HG03442 (cell line): ENCODE results near the gene CLEC18B.
A peak's percentile ranks its signal among the peaks of the same experiment; 100 is the strongest.
"Not testable (repeated sequence)": the region's sequence is repeated elsewhere in the genome, so short reads cannot be mapped to it uniquely, and the experiment has no call there.

Experiments
- ATAC-seq: cut with Tn5 transposase; IDR thresholded peaks from one replicate; pipeline ENCODE4 v1.9.1; 2021; ENCODE audit warnings: mild to moderate bottlenecking, moderate library complexity; ENCODE audit not compliant: unreplicated experiment

Gene CLEC18B

DNA sequence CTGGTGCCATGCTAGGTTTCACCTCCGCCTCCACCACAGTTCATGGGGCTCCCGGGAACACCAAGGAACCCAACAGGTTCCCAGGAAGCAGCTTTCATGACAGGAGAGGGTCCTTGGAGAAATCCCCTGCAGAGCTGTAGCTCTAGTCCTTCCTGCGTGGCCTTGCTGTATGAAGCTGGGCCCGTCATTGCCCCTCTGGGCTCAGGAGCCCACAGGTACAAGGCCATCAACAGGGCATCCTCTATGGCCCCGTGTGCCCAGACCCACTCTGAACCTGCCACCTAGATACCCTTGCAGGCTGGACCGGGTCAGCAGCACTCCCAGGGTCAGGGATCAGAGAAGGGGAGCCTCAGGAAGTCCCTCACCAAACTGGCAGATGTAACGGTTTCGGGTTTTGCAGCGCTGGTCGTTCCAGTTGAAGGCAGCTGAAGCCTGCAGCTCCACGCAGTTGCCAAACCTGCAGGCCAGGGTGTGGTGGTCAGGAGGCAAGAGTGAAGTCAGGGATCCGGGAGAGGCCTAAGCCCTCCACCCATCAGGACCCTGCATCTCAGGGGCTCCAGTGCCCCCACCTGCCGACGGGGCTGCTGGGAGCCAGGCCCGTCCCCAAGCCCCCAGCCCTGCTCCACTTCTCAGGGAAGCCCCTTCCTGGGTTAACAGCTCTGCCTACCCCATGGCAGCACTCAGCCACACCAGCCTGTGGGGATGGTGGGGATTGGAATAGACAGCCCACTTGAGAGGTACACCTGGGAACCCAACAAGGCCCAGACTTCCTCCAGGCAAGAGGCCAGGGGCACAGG is 11.9 kb downstream of the CLEC18B start:
- ATAC-seq = not testable (repeated sequence)

DNA sequence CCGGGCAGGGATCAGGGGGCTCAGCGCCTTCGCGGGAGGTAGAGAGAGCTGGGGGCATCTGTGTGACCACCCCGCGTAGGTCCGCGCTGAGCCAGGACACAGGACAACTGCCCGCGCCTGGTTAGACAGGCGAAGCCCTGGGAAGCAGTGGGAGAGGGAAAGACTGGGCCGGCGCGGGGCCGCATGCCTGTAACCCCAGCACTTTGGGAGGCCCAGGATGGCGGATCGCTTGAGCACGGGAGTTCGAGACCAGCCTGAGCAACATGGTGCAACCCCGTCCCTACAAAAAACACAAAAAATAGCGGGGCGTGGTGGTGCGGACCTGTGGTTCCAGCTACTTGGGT is 13.9 kb downstream of the CLEC18B start:
- ATAC-seq = not testable (repeated sequence)

DNA sequence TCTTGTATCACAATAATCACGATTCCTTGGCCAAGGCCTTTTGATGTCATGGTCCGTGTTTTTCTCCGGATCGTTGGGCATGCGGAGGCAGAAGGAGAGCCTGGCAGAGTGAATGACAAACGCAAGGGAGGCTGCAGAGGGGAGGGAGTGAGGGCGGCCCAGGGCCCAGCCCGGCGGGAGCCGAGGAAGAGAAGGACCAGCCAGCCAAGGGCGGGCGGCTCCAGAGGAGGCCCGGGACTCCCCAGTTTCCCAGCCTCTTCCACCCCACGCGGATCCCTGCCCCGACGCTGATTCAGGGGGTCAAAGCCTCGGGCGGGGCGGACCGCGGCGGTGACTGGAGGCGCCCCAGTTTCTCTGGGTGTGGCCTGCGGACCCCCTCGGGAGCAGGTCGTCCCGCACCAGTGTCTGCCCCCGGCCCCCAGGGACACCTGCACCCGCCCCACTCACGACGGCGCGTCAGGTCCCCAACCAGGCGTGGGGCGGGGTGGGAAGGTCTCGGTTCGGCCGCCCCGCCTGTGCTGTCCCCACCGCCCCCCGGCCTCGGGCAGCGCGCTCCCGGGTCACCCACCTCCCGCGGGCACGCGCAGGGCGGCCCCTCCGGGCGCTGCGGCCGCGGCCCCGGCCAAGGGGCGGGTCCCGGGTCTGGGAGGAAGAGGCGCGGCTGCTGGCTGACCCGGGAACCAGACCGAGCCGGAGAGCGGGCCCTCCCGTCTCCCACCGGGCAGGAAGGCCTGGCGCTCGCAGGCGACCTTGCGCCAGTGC is 14.5 kb downstream of the CLEC18B start:
- ATAC-seq = not testable (repeated sequence)

DNA sequence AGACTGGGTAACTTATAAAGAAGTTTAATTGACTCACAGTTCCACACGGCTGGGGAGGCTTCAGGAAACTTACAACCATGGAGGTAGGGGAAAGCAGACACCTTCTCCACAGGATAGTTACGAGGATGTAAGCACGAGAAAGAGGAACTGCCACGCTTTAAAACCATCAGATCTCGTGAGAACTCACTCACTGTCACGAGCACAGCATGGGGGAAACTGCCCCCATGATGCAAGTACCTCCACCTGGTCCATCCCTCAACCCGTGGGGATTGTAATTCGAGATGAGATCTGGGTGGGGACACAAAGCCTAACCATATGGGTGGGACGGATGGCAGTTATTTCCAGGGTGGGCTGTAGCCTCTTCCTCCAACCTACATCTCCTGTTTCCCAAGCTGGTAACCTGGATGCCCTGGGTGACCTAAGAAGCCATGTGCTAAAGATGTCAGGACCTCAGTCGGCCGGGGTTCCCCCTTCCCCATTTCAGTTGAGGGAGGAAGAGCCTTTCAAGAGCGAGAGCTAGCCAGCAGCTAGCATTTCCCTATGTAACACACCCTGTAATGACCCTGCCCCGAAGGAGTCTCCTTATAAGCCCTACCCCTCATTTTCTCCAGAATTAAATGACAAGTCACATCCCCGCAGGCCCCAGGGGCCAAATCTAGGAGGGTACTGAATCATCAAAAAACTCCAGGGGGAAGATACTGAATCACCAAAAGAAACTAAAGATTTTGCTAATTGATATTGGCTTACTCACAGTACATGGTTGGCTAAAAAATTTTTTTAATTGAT is 16.9 kb downstream of the CLEC18B start:
- not testable (repeated sequence) for ATAC-seq

DNA sequence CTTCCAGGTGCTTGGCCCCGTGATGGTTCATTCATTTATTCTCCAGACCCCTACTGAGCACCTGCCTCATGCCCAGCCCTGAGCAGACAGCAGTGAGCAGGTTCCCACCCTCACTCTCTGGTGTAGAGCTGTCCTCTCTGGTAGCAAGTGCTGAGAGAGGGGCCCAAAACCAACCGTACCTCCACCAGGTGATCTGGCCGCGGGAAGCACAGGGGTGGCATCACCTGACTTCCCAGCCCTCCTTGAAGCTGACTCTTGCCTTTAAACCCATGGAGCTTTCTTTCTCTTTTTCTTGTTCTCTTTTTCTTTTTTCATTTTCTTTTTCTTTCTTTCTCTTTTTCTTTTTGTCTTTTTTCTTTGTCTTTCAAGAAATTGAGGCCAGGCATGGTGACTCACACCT is 21.0 kb downstream of the CLEC18B start:
- not testable (repeated sequence) for ATAC-seq

DNA sequence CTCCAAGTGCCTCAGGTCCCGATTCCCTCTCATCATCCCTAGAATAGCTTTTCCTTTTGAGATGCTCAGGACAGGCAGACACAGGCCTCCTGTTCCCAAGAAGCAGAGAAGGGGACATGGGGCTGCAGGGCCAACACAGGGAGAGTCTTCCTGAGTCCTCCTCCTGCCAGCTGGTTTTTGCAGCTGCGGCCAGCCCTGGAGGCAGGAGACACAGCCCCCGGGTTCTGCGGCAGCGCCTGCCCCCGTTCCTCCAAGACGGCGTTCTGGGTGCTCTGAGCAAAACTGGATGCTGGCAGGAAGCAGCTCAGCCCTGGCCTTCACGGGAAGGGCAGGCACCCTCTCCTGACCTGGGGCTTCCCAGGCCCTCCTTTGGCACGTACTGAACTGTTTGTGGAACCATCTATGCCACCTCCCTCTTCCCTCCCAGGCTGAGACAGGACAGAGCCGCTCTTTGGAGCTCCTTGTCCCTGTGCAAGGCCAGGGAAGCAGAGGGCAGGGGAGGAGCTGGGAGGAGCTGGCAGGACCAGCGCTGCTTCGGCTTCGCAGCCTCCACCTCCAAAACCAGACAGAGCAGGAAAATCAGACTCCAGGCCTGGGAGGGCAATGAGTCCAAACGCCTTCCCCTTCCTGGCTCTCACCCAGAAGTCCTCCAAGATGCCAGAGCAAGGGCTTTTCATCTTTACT is 22.9 kb downstream of the CLEC18B start:
- ATAC-seq = not testable (repeated sequence)

DNA sequence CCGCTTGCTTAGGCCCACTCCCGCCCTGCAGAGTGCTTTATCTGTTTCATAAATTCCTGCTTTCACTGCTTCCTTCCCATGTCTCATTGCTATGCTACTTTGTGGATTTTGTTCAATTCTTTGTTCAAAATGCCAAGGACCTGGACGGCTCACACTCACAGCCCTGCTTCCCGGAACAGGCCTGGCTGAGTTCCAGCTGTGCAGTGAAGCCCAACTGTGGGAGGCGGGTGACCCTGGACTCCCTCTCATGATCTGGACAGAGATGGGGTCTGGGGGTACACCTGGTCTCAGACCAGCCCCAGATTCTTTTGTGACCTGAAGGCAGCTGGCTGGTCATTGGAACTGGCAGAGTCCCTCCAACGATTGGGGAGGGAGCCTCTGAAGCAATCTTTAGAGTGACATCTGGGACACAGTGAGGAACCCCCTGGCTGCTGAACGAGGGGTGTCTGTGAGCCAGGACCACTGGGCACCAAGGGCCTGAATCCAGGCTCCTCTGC is 24.7 kb downstream of the CLEC18B start:
- ATAC-seq = not testable (repeated sequence)

DNA sequence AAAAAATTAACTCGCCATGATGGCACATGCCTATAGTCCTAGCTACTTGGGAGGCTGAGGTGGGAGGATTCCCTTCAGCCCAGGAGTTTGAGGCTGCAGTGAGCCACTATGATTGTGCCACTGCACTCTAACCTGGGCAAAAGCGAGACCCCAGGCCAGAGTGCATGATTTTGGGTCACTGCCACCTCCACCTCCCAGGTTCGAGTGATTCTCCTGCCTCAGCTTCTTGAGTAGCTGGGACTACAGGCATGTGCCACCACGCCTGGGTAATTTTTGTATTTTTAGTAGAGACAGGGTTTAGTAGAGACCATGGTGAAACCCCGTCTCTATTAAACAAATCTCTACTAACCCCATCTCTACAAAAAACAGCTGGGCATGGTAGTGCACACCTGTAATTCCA is 26.7 kb downstream of the CLEC18B start:
- not testable (repeated sequence) for ATAC-seq

DNA sequence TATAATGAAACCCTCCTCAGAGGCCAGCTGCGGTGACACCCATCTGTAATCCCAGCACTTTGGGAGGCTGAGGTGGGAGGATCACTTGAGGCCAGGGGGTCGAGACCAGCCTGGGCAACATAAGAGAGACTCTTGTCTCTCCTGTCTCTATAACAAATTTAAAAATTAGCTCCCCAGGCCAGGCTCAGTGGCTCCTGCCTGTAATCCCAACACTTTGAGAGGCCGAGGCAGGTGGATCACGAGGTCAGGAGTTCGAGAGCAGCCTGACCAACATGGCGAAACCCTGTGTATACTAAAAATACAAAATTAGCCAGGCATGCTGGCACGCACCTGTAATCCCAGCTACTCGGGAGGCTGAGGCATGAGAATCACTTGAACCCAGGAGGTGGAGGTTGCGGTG is 27.1 kb downstream of the CLEC18B start:
- not testable (repeated sequence) for ATAC-seq

DNA sequence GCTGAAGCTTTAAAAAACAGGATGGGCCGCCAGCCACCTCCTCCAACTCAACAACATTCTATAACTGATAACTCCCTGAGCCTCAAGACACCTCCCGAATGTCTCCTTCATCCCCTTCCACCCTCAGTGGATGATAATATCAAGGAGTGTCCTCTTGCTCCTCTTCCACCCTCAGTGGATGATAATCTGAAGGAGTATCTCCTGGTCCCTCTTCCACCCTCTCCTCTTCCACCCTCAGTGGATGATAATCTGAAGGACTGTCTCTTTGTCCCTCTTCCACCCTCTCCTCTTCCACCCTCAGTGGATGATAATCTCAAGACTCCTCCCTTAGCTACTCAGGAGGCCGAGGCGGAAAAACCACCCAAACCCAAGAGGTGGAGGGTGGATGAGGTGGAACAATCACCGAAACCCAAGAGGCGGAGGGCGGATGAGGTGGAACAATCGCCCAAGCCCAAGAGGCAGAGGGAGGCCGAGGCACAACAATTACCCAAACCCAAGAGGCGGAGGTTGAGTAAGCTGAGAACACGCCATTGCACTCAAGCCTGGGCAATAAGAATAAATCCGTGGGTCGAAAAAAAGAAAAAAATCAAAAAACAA is 29.7 kb downstream of the CLEC18B start:
- not testable (repeated sequence) for ATAC-seq

DNA sequence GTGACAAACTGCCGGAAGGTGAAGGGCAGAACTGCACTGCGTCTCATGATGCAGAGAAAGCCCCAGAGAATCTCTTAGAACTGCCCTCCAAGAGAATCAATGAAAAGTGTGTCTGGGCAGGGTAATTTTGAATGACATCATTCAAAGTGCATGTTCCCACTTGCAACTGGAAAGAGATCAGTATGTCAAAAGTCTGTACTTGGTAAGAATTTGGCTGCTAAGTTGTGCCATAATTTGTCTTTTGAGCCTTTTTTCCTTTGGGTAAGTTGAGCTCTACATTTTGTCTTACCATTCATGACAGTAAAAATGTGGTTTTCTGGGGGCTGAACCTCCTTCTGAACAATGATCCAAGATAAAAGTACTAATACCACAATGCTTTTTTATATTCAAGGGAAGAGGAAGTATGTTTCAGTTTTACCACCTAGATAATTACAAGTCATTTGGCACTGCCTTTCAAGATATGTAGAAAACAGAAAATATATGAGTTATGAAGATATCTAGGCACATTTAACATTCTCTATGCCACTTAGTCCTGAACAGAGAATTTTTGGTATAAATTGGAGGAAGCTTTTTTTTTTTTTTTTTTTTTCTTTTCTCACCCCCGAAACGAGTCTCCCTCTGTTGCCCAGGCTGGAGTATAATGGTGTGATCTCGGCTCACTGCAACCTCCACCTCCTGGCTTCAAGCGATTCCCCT is 38.8 kb downstream of the CLEC18B start:
- not testable (repeated sequence) for ATAC-seq

DNA sequence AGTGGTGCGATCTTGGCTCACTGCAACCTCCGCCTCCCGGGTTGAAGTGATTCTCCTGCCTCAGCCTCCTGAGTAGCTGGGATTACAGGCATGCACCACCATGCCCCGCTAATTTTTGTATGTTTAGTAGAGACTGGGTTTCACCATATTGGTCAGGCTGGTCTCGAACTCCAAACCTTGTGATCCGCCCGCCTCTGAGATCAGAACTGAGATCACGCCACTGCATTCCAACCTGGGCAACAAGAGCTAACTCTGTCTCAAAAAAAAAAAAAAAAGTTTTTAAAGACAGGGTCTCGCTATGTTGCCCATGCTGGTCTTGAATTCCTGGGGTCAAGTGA is 47.5 kb downstream of the CLEC18B start:
- ATAC-seq = not testable (repeated sequence)

DNA sequence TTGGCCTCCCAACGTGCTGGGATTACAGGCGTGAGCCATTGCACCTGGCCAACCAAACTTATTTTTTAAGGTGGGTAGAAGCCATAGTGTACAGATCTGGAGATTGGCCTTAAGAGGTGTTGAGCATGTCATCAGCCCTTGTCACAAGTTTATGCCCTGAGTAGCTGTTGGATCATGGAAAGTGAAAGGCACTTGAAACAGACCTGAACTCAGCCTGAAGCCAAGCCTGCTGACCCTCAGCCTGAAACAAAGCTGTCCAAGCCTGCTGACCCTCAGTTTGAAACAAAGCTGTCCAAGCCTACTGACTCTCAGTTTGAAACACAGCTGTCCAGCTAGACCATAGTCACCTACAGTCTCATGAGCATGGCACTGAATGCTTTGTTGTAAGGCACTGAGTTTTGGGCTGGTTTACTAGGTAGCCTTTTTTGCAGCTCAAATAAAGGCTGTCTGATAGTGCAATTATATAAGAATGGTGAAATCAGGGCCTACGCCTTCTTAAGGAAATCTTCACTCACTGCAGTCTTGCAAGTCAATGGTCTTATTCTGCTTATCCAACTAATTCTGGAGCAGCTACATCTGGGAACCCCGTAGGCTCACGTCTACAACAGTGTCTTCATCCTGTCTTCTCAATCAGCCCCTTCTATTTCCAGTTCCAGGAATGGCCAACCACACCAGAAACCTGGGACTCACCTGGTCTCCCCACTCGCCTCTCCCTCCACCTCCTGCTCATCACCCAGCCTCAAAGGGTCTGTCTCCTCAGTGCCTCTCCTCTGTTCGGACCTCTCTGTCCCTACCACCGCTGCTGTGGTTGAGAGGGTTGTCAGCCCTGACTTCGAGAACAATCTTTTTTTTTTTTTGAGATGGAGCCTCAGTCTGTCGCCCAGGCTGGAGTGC is 48.1 kb downstream of the CLEC18B start:
- ATAC-seq = no peak

DNA sequence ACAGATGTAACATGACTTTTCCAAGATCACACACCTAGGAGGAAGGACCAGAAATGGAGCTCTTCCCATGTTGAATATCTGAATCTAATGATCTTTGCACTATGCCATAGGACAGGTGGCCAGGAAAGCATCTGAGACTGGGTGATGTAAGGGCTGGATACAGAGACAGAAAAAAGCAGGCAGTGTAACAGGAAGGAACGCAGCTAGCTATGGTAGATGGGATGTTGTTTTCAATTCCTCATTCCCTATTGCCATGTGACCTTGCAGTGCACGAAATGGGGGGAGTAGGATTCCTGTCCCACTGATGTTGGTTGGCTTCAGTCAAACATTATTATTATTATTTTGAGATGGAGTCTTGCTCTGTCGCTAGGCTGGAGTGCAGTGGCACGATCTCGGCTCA is 48.9 kb downstream of the CLEC18B start:
- no peak for ATAC-seq

DNA sequence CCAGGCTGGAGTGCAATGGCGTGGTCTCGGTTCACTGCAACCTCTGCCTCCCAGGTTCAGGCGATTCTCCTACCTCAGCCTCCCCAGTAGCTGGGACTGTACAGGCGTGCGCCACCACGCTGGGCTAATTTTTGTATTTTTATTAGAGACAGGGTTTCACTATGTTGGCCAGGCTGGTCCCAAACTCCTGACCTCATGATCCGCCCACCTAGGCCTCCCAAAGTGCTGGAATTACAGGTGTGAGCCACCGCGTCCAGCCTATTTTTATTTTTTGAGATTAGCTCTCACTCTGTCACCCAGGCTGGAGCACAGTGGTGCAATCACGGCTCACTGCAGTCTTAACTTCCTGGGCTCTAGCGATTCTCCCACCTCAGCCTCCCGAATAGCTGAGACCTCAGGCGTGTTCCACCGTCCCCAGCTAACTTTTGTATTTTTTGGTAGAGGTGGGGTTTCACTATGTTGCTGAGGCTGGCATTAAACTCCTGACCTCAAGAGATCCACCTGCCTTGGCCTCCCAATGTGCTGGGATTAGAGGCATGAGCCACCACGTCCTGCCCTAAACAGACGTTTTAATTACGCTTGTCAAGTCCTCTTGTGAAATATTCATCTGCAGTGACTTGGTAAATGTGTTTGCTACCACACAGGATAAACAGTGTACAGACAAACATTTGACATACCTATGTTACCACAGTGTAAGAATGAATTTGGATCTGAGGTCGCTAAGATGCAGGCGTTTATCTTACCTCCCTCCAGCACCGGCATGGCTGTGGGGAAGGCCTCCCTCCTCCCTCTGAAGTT is 50.7 kb downstream of the CLEC18B start:
- ATAC-seq = not testable (repeated sequence)

DNA sequence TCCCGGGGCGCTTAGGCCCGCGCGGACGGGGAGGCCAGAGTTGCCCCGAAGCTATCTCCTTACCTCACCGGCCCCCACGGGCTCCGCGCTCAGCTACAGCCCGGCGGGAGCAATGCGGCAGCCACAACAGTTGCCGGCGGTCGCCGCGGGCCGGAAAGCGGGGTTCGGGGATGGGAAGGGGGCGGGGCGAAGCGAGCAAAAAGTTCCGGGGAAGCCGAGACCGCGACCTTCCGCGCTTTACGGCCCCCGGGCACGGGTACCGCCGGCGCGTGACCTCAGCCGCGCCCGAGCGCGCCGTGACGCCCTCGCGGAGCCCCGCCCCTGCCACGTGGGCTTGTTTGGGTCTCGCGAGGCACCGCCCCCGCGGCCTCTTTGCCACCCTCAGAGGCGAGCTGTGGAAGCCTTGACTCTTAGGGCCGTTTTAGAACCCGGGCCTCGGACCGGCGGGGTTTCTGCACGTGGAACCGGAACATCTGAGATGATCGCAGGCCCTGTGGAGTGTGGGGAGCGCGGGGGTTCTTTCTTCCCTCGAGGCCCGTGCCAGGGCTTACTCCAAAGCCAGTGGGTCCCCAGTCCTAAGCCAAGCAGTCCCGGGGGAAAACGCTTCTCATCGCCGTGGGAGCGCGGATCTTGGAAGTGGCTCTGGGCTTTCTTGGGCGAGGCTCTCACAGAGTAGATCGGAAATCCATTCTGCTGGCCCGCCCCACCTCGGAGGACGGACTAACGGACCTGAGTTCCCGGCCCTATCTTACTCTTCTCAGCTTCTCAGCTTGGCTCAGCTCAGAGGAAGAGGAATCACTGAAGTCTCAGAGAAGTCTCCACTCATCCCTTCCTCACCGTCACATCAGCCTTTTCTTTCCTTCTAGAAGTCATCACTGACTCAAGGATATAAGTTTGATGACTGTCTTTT is 53.0 kb downstream of the CLEC18B start:
- peak; percentile 92 for ATAC-seq

DNA sequence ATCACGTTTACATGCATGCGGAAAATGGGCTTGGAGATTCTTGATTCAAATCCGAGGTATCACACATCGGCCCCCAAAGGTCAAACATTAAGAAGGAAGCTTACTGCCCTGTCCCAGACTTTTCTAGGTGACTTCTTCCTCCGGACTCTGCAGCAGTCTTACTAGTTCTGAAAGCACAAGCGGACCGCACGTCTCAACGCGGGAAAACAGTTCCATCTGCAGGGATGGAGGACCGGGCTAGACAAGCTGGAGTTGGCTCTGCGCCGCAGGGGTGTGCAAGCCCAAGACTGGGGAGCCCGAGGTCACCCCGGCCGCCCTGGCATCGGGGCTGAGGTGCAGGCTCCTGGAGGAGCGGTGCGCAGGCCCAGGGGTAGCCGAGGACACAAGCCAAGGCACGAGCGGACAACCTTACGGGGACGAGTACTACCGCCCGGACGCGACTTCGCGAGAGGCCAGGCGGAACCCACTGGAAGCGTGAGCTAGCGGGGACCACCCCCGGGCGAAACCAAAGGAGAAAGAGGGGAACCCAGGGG is 53.7 kb downstream of the CLEC18B start:
- peak; percentile 40 for ATAC-seq
